WTC11 (cell line): ENCODE data around the gene ALOX12B.

ENCODE experiments used
- RELA ChIP-seq: sonication (generic); formaldehyde crosslinking; IDR thresholded peaks from 2 replicates; pipeline ENCODE4 v1.8.1; 2022; ENCODE audit warnings: missing genetic modification reagents, mild to moderate bottlenecking, borderline replicate concordance
- SMAD3 ChIP-seq: sonication (generic); formaldehyde crosslinking; IDR thresholded peaks from 2 replicates; pipeline ENCODE4 v1.8.0; 2022; ENCODE audit warnings: missing genetic modification reagents, mild to moderate bottlenecking, borderline replicate concordance
- TF ChIP-seq, protein P1 (sequence below): sonication (generic); formaldehyde crosslinking; IDR thresholded peaks from 2 replicates; pipeline ENCODE4 v1.8.1; 2023; ENCODE audit warnings: mild to moderate bottlenecking, moderate library complexity, missing genetic modification reagents

GRCh38 chr17:8079291-8080207, 8.0 kb downstream of the ALOX12B start:
- TF ChIP-seq RELA (CRISPR knock-in tag) (no peak), SMAD3 (CRISPR knock-in tag) (no peak)
- TF ChIP-seq, protein P1, sequence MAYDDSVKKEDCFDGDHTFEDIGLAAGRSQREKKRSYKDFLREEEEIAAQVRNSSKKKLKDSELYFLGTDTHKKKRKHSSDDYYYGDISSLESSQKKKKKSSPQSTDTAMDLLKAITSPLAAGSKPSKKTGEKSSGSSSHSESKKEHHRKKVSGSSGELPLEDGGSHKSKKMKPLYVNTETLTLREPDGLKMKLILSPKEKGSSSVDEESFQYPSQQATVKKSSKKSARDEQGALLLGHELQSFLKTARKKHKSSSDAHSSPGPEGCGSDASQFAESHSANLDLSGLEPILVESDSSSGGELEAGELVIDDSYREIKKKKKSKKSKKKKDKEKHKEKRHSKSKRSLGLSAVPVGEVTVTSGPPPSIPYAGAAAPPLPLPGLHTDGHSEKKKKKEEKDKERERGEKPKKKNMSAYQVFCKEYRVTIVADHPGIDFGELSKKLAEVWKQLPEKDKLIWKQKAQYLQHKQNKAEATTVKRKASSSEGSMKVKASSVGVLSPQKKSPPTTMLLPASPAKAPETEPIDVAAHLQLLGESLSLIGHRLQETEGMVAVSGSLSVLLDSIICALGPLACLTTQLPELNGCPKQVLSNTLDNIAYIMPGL (CRISPR knock-in tag), result peak; percentile 99
